ENCODE measurements around the gene FOXI1. TPM values are rescaled to one million over a fixed set of nuclear protein-coding genes. Genes with fewer than 3 reads are reported as not detected.
"Not testable (repeated sequence)": the region's sequence is repeated elsewhere in the genome, so short reads cannot be mapped to it uniquely, and the experiment has no call there.

The FOXI1 gene
- total RNA-seq, 2 donors from 2014 or later: not detected

DNA sequence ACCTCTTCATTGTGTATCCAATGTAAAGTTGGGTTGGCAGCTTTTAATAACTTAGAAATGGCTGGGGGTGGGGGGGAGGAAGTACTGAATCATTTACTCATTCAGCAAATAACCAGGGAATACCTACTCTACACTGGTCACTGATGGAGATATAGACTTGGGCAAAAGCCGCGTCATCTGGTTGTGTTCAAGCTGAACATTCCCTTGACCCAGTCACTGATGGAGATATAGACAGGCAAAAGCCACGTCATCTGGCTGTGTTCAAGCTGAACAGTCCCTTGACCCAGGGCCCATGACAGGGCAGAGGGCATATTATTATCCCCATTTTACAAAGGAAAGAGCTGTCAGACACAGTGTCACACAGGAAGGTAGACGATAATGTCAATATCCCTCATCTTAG is 32.6 kb downstream of the FOXI1 start:
- TF ChIP-seq, protein P1, sequence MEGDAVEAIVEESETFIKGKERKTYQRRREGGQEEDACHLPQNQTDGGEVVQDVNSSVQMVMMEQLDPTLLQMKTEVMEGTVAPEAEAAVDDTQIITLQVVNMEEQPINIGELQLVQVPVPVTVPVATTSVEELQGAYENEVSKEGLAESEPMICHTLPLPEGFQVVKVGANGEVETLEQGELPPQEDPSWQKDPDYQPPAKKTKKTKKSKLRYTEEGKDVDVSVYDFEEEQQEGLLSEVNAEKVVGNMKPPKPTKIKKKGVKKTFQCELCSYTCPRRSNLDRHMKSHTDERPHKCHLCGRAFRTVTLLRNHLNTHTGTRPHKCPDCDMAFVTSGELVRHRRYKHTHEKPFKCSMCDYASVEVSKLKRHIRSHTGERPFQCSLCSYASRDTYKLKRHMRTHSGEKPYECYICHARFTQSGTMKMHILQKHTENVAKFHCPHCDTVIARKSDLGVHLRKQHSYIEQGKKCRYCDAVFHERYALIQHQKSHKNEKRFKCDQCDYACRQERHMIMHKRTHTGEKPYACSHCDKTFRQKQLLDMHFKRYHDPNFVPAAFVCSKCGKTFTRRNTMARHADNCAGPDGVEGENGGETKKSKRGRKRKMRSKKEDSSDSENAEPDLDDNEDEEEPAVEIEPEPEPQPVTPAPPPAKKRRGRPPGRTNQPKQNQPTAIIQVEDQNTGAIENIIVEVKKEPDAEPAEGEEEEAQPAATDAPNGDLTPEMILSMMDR (IDR thresholded peaks at IDR 0.05): no peak
- H3K27me3 ChIP-seq: no peaks in the 10 kb centered on the region
- no peaks in the 10 kb centered on the region for H3K9me3 ChIP-seq

DNA sequence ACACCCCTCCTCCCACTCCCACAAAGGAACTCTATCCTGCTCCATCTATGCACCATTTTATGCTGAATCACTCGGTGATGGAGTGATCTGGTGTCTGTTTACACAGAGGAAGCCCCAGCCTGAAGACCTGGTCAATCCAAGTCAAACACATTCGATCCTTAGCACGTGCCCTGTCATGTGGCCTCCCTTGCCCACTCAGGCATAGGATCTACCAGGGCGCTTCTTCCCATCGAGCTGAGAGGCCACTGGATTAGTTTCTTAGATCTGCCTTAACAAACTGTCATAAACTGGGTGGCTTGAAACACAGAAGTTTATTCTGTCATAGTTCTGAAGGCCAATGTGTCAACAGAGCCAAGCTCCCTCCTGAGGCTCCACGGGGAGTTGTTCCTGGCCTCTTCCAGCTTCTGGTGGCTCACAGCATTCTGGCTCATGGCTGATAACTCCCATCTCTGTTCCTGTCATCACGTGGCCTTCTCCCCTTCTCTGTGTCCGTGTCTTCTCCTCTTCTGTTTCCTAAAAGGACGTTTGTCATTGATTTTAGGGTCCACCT is 34.2 kb downstream of the FOXI1 start:
- TF ChIP-seq, protein P1 (IDR thresholded peaks at IDR 0.05): no peak
- no peak for DNase-seq (ENCODE audit: low spot score)

More for the DNA sequence above, 32.6 kb downstream of the FOXI1 start:
- Histone ChIP-seq H3K4me1 (no peaks in the 10 kb centered on the region), H3K27ac (no peak overlapping the region), H3K36me3 (no peaks in the 10 kb centered on the region), H3K4me3 (no peak overlapping the region)
- DNase-seq (ENCODE audit: low spot score): no peak

DNA sequence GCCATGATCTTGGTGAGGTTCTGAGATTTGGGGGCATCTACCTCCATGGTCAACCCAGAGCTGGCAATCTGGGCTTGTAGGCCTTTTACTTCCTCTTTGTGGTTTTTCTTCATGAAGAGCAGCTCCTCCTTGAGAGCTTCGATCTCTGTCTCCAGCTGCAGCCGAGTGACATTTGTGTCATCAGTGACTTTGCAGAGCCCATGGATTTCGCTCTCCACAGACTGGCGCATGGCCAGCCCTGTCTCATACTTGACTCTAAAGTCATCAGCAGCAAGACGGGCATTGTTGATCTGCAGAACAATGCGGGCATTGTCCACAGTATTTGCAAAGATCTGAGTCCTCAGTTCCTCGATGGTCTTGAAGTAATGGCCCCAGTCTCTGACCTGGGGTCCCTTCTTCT is 35.5 kb downstream of the FOXI1 start:
- not testable (repeated sequence) for H3K36me3 ChIP-seq; H3K27me3 ChIP-seq; H3K4me1 ChIP-seq; DNase-seq (ENCODE audit: low spot score); H3K27ac ChIP-seq; H3K9me3 ChIP-seq; H3K4me3 ChIP-seq

More for the DNA sequence above, 34.2 kb downstream of the FOXI1 start:
- no peaks in the 10 kb centered on the region for H3K9me3 ChIP-seq
- no peak overlapping the region for H3K4me3 ChIP-seq
- H3K27me3 ChIP-seq: no peaks in the 10 kb centered on the region
- no peaks in the 10 kb centered on the region for H3K4me1 ChIP-seq
- H3K36me3 ChIP-seq: no peaks in the 10 kb centered on the region
- H3K27ac ChIP-seq: no peak overlapping the region

DNA sequence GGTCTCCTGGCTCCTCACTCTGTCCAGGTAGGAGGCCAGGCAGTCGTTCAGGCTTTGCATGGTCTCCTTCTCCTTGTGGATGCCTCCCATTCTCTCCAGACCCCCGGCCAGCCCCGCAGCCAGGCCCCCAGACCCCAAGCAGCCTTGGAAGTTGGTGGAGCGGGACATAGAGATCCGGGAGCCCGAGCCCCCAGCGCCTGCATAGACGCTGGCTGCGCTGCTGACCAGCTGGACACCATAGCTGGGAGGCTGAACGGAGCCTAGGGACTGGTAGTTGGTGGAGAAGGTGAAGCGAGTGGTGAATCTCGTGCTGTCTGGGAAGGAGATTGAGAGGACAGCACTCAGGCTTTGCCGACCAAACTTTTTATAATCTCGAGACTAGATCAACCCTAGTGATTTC is 35.9 kb downstream of the FOXI1 start:
- no peaks in the 10 kb centered on the region for H3K36me3 ChIP-seq

DNA sequence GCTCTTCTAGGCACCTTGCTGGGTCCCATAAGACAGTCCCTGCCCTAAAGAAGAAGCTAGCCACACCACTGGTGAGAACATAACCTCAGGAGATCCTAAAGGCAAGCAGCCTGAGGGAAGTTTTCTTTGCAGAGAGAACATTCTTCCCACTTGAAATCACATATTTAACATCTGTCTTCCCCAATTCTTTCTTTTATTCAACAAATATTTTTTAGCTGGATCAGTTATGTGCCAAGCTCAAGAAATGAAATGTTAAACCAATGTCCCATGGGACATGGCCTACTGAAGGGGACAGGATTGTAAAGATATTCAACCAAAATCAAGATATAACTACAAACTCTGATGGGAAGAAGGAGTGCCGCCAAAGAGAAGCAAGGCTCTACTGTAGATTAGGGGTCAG is 36.5 kb downstream of the FOXI1 start:
- Histone ChIP-seq H3K36me3 (no peaks in the 10 kb centered on the region), H3K27me3 (no peaks in the 10 kb centered on the region), H3K4me1 (no peaks in the 10 kb centered on the region), H3K4me3 (no peak overlapping the region), H3K27ac (no peak overlapping the region), H3K9me3 (no peaks in the 10 kb centered on the region)
- no peak for DNase-seq (ENCODE audit: low spot score)
- TF ChIP-seq, protein P1 (IDR thresholded peaks at IDR 0.05): no peak

More for the DNA sequence above, 35.9 kb downstream of the FOXI1 start:
- Histone ChIP-seq H3K27me3 (no peaks in the 10 kb centered on the region), H3K27ac (no peak overlapping the region), H3K9me3 (no peaks in the 10 kb centered on the region), H3K4me1 (no peaks in the 10 kb centered on the region), H3K4me3 (no peak overlapping the region)
- no peak for DNase-seq (ENCODE audit: low spot score)
- TF ChIP-seq, protein P1 (IDR thresholded peaks at IDR 0.05): no peak

DNA sequence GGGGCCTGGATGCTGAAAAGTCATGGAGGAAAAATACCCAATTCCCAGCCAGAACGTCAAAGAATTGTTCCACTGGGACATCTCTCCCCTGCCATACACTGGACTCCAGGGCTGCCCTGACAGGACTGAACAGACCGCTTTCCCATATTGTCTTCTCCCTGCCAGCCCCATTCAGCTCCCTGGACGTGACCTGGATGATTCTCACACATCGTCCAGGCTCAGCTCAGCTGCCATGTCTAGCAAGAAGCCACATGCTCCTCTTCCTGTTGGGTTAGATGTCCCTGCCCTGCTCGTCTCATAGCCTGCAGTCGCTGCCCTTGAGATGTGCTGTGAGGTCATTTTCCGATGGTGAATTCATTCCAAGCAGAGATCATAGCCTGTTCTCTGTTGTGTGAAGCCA is 37.4 kb downstream of the FOXI1 start:
- TF ChIP-seq, protein P1 (IDR thresholded peaks at IDR 0.05): no peak
- no peaks in the 10 kb centered on the region for H3K36me3 ChIP-seq
- no peak overlapping the region for H3K27ac ChIP-seq
- H3K27me3 ChIP-seq: no peaks in the 10 kb centered on the region
- no peak for DNase-seq (ENCODE audit: low spot score)
- H3K4me1 ChIP-seq: no peaks in the 10 kb centered on the region
- no peak overlapping the region for H3K4me3 ChIP-seq
- H3K9me3 ChIP-seq: no peaks in the 10 kb centered on the region
